H1 (cell line): Measurements from ENCODE around the gene GPATCH4. TPM values are rescaled to one million over a fixed set of nuclear protein-coding genes. Genes with fewer than 3 reads are reported as not detected.

Source experiments
- CTCF ChIA-PET: fragments of 300-600 bp; sonication (Branson Sonifier 250); formaldehyde crosslinking; loops from one replicate; lab custom pipeline; 2021; ENCODE audit not compliant: partially characterized antibody; lab: Charles Lee
- POLR2A ChIA-PET: fragments of 300-600 bp; sonication (Branson Sonifier 250); formaldehyde crosslinking; loops from one replicate; lab custom pipeline; 2021; ENCODE audit warnings: inconsistent platforms; ENCODE audit not compliant: partially characterized antibody; lab: Charles Lee
- DNase-seq, 2 experiments: peaks; one replicate each; pipeline versions ENCODE4 v3.0.0 to v3.0.0-alpha.2; 2010 to 2022; ENCODE audit warnings: low spot score in 2 of 2, low read depth in 1 of 2, mixed read lengths in 1 of 2
- FAIRE-seq: peaks from 2 replicates; lab custom pipeline; 2011; peaks lifted over from hg19 to GRCh38; lab: Jason Lieb, UNC
- H2AFZ ChIP-seq: 2 replicates; pipeline ENCODE4 v1.8.1; 2012; ENCODE audit warnings: low read length, inconsistent platforms
- H2AK5ac ChIP-seq: 2 replicates; pipeline ENCODE4 v1.6.1; 2013; ENCODE audit warnings: low read depth, low read length
- H2BK120ac ChIP-seq: replicated peaks from 2 replicates; pipeline ENCODE3; 2013; ENCODE audit warnings: low read depth, low read length, inconsistent platforms
- H2BK12ac ChIP-seq: 2 replicates; pipeline ENCODE4 v1.6.1; 2013; ENCODE audit warnings: low read depth, low read length
- H2BK15ac ChIP-seq: 2 replicates; pipeline ENCODE4 v1.6.1; 2013; ENCODE audit warnings: low read length
- H2BK20ac ChIP-seq: 2 replicates; pipeline ENCODE4 v1.6.1; 2013; ENCODE audit warnings: low read length
- H2BK5ac ChIP-seq: 2 replicates; pipeline ENCODE4 v1.6.1; 2013; ENCODE audit warnings: low read depth, low read length
- H3K14ac ChIP-seq: 2 replicates; pipeline ENCODE4 v1.6.1; 2013; ENCODE audit warnings: inconsistent platforms; ENCODE audit not compliant: insufficient read length
- H3K18ac ChIP-seq: 2 replicates; pipeline ENCODE4 v1.6.1; 2013; ENCODE audit warnings: low read length; ENCODE audit errors: extremely low read depth
- H3K23ac ChIP-seq: 2 replicates; pipeline ENCODE4 v1.6.1; 2013; ENCODE audit warnings: inconsistent platforms; ENCODE audit not compliant: insufficient read length
- H3K23me2 ChIP-seq: 2 replicates; pipeline ENCODE4 v1.6.1; 2013; ENCODE audit warnings: low read depth, low read length
- H3K27ac ChIP-seq: 2 replicates; pipeline ENCODE4 v1.6.1; 2011; ENCODE audit warnings: low read depth, low read length, inconsistent platforms
- H3K27me3 ChIP-seq, 4 experiments: replicated peaks in 1 of 4; 1 replicate in 1 of 4; 2 replicates in 3 of 4; pipeline versions ENCODE4 v1.6.1 to v1.8.1; 2011 to 2013; ENCODE audit warnings: low read length in 3 of 4, mild to moderate bottlenecking in 3 of 4, inconsistent platforms in 2 of 4, mixed read lengths in 2 of 4, moderate library complexity in 1 of 4; ENCODE audit not compliant: control insufficient read depth in 3 of 4, insufficient read depth in 3 of 4; ENCODE audit errors: extremely low read depth in 1 of 4
- H3K36me3 ChIP-seq, 4 experiments: 2 replicates each; pipeline versions ENCODE4 v1.6.1 to v1.8.1; 2011 to 2013; ENCODE audit warnings: mild to moderate bottlenecking in 4 of 4, low read length in 3 of 4, moderate library complexity in 2 of 4, control low read depth in 1 of 4, inconsistent platforms in 1 of 4; ENCODE audit not compliant: insufficient read depth in 4 of 4, control insufficient read depth in 2 of 4
- H3K4ac ChIP-seq: replicated peaks from 2 replicates; pipeline ENCODE3; 2013; ENCODE audit warnings: low read length, low read depth, mixed read lengths, inconsistent platforms; ENCODE audit not compliant: insufficient read length
- H3K4me1 ChIP-seq, 4 experiments: replicated peaks in 1 of 4; 1 replicate in 1 of 4; 2 replicates in 3 of 4; pipeline versions ENCODE4 v1.6.1 to v1.8.1; 2011 to 2013; ENCODE audit warnings: low read length in 3 of 4, inconsistent platforms in 2 of 4, mixed read lengths in 1 of 4; ENCODE audit not compliant: insufficient read depth in 4 of 4, control insufficient read depth in 3 of 4
- H3K4me2 ChIP-seq, 2 experiments: 2 replicates each; pipeline versions ENCODE4 v1.6.1 to v1.8.1; 2011 to 2013; ENCODE audit warnings: low read depth in 2 of 2, low read length in 2 of 2, control low read depth in 1 of 2, inconsistent platforms in 1 of 2, mild to moderate bottlenecking in 1 of 2; ENCODE audit not compliant: insufficient read depth in 1 of 2
- H3K4me3 ChIP-seq, 4 experiments: fragments of 200-600, 300-600 bp in 1 of 4; sonication (generic), shearing (Covaris generic), sonication (Bioruptor Twin) in 1 of 4; 2 replicates each; pipeline versions ENCODE4 v1.5.1 to v1.8.1; 2011 to 2016; ENCODE audit warnings: low read length in 4 of 4, low read depth in 3 of 4, control low read depth in 2 of 4, inconsistent platforms in 2 of 4, mild to moderate bottlenecking in 2 of 4, mixed read lengths in 1 of 4, moderate library complexity in 1 of 4; ENCODE audit not compliant: insufficient read depth in 2 of 4; ENCODE audit errors: extremely low read depth in 1 of 4
- H3K56ac ChIP-seq: replicated peaks from 2 replicates; pipeline ENCODE3; 2013; ENCODE audit warnings: low read depth, mild to moderate bottlenecking, mixed read lengths, low read length, inconsistent platforms; ENCODE audit not compliant: insufficient read length
- H3K79me1 ChIP-seq: 2 replicates; pipeline ENCODE4 v1.6.1; 2013; ENCODE audit warnings: low read depth, low read length, control low read depth
- H3K79me2 ChIP-seq, 2 experiments: 2 replicates each; pipeline versions ENCODE4 v1.6.1 to v1.8.1; 2012 to 2013; ENCODE audit warnings: low read length in 2 of 2, mild to moderate bottlenecking in 2 of 2, inconsistent platforms in 1 of 2; ENCODE audit not compliant: insufficient read depth in 2 of 2, control insufficient read depth in 1 of 2
- H3K9ac ChIP-seq, 4 experiments: replicated peaks in 1 of 4; 1 replicate in 1 of 4; 2 replicates in 3 of 4; pipeline versions ENCODE4 v1.6.1 to v1.8.1; 2011 to 2013; ENCODE audit warnings: low read depth in 3 of 4, low read length in 3 of 4, control low read depth in 2 of 4, mild to moderate bottlenecking in 2 of 4, moderate library complexity in 2 of 4, inconsistent platforms in 1 of 4; ENCODE audit errors: extremely low read depth in 1 of 4
- H3K9me3 ChIP-seq, 2 experiments: 2 replicates each; pipeline versions ENCODE4 v1.6.1 to v1.8.1; 2012 to 2013; ENCODE audit warnings: mild to moderate bottlenecking in 2 of 2, moderate library complexity in 2 of 2, control low read depth in 1 of 2, inconsistent platforms in 1 of 2, low read depth in 1 of 2, low read length in 1 of 2, mixed read lengths in 1 of 2; ENCODE audit not compliant: insufficient read depth in 2 of 2
- H4K20me1 ChIP-seq, 2 experiments: replicated peaks in 1 of 2; 2 replicates each; pipeline versions ENCODE3 to v1.8.1; 2011 to 2013; ENCODE audit warnings: inconsistent platforms in 2 of 2, low read length in 2 of 2, mild to moderate bottlenecking in 1 of 2; ENCODE audit not compliant: insufficient read depth in 2 of 2, control insufficient read depth in 1 of 2
- H4K5ac ChIP-seq: 2 replicates; pipeline ENCODE4 v1.6.1; 2013; ENCODE audit warnings: low read length, low read depth, mixed read lengths, inconsistent platforms; ENCODE audit not compliant: insufficient read length
- H4K8ac ChIP-seq: 2 replicates; pipeline ENCODE4 v1.8.0; 2013; ENCODE audit warnings: mild to moderate bottlenecking, moderate library complexity, low read length, inconsistent platforms; ENCODE audit not compliant: insufficient read depth; ENCODE audit errors: extremely low read depth
- H4K91ac ChIP-seq: replicated peaks from 2 replicates; pipeline ENCODE3; 2013; ENCODE audit warnings: low read length, mixed read lengths, inconsistent platforms; ENCODE audit not compliant: insufficient read length
- CBX5 ChIP-seq: fragments of 300-800, 300-1000 bp; sonication (generic); IDR thresholded peaks from 2 replicates; pipeline ENCODE4 v1.7.1; 2016; ENCODE audit warnings: antibody characterized with exemption, low read length, low read depth
- JUN ChIP-seq: IDR thresholded peaks from 2 replicates; pipeline ENCODE4 v1.6.1; 2011; ENCODE audit warnings: low read depth, mild to moderate bottlenecking, improper control_type of control experiment, low read length
- KDM4A ChIP-seq: IDR thresholded peaks from one replicate; pipeline ENCODE4 v1.7.1; 2012; ENCODE audit warnings: low read depth, mild to moderate bottlenecking, moderate library complexity, low read length, inconsistent platforms; ENCODE audit not compliant: severe bottlenecking
- KDM5A ChIP-seq: fragments of 200-600 bp; IDR thresholded peaks from 2 replicates; pipeline ENCODE4 v1.7.1; 2012; ENCODE audit warnings: mild to moderate bottlenecking, low read length, inconsistent platforms, mixed read lengths
- MAFK ChIP-seq: IDR thresholded peaks from 2 replicates; pipeline ENCODE4 v1.6.1; 2012; ENCODE audit warnings: low read depth, mild to moderate bottlenecking, improper control_type of control experiment, low read length
- SP1 ChIP-seq: IDR thresholded peaks from 2 replicates; pipeline ENCODE4 v1.6.1; 2011; ENCODE audit warnings: low read depth, low read length
- TEAD4 ChIP-seq: IDR thresholded peaks from 2 replicates; pipeline ENCODE4 v1.6.1; 2012; ENCODE audit warnings: low read depth, low read length, inconsistent platforms, mixed read lengths
- ZNF274 ChIP-seq: IDR thresholded peaks from 2 replicates; pipeline ENCODE4 v1.7.0; 2012; ENCODE audit warnings: low read length, borderline replicate concordance; ENCODE audit errors: extremely low read depth
- WGBS, 2 experiments: shearing (Covaris generic) in 1 of 2; methylation state at CpG; one replicate each; pipeline versions ENCODE4 v1.1.6 to v1.1.7; 2013 to 2015; ENCODE audit warnings: low lambda C conversion rate in 2 of 2, mixed read lengths in 2 of 2, inconsistent platforms in 1 of 2, low coverage in 1 of 2, missing lambda C conversion rate in 1 of 2; ENCODE audit not compliant: insufficient replicate concordance in 2 of 2, insufficient coverage in 1 of 2, insufficient read length in 1 of 2; ENCODE audit errors: extremely low coverage in 1 of 2, missing lambda C conversion rate in 1 of 2; 5-methylcytosine and 5-hydroxymethylcytosine counted together
- polyA plus RNA-seq, 7 experiments: library from polyadenylated mRNA; depleted of rRNA in 3 of 7; stranded (reverse) in 5 of 7; unstranded in 2 of 7; fragments of >200 nt in 5 of 7; fragments of 200-250 nt in 2 of 7; gene quantifications; 1 replicate in 5 of 7; 2 replicates in 1 of 7; 4 replicates in 1 of 7; pipeline versions ENCODE4 v1.2.1 to v1.2.3, GENCODE V29; 2011 to 2013; ENCODE audit warnings: missing spikeins in 2 of 7, mixed read lengths in 2 of 7
- total RNA-seq: library from RNA; stranded (reverse); fragmentation: NEBNext Ultra II Directional; extraction: Animal tissue kit (Norgen Biotek cat#: 25700); gene quantifications from 2 replicates; pipeline ENCODE4 v1.2.1, GENCODE V29; 2021
- TF ChIP-seq, protein P1 (sequence below), 3 experiments: IDR thresholded peaks; 1 replicate in 2 of 3; 2 replicates in 1 of 3; pipeline versions ENCODE4 v1.5.1 to v1.6.1; 2011; ENCODE audit warnings: low read length in 3 of 3, mild to moderate bottlenecking in 3 of 3, inconsistent platforms in 2 of 3, low read depth in 1 of 3, moderate library complexity in 1 of 3; ENCODE audit not compliant: insufficient read depth in 1 of 3; ENCODE audit errors: control extremely low read depth in 1 of 3

The GPATCH4 gene
- total and polyA plus RNA-seq, 2 of the 8 experiments (the other 6 are each of a cell fraction or from before 2014, with no cell fraction given) = 20.5 to 47.9 TPM

DNA sequence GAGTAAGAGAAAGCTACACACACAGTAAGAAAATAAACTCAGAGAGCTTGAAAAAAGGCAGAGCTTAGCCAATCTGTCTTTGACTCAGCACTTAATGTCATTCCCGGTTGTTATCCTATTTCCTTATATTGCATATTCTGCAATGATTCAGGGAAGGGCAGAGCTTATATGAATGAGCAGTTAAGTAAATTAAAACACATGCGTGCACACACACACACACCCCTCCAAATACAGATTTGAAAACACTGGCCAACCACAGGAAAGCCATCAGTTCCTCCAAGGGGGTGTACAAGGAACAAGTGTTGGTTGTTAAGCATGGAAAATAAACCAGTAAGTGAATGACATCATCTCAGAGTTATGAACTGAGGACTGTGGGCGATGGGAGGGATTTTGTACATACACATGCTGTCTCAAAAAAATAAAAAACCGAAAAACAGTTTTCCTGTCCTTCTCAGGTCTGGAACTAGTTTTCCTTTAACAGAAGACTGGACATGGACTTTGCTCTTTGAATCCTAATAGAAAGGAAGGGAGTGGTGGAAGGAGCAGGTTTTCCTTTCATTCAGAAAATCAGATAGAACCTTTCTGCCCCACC, 29.9 kb downstream of the GPATCH4 start:
- Histone ChIP-seq H2BK12ac (no peak overlapping the region), H3K36me3 (0 out of 8 replicates have a peak, but pooled peaks cover 0 to 3% (median 0%) of the 10 kb centered on the region in 4 experiments), H3K4me1 (no peaks in the 10 kb centered on the region; a peak in 1 of 7 replicates), H3K23me2 (peaks cover 3% of the 10 kb centered on the region; the same call in 1 of the 2 replicates), H2BK5ac (no peak overlapping the region), H3K79me2 (0 out of 4 replicates have a peak, but pooled peaks cover 0 to 5% of the 10 kb centered on the region in 2 experiments), H3K4me3 (peak overlapping the region; percentile 86 to 92 (median 89); a peak in 7 of 8 replicates), H3K9me3 (no peaks in the 10 kb centered on the region), H2AFZ (no peak overlapping the region), H2BK120ac (no peak overlapping the region), H3K23ac (no peak overlapping the region), H4K8ac (no peak overlapping the region), H3K27ac (no peak overlapping the region), H2BK20ac (no peak overlapping the region), H2BK15ac (no peak overlapping the region), H4K20me1 (no peaks in the 10 kb centered on the region), H2AK5ac (no peak overlapping the region), H3K56ac (no peak overlapping the region), H4K91ac (no peak overlapping the region), H3K9ac (peak overlapping the region in 2 of 4 experiments; percentile 50 to 55; a peak in 4 of 7 replicates), H4K5ac (no peak overlapping the region), H3K4me2 (peak overlapping the region; percentile 68 to 92), H3K4ac (no peak overlapping the region), H3K14ac (no peak overlapping the region), H3K79me1 (no peaks in the 10 kb centered on the region; the same call in 1 of the 2 replicates), H3K27me3 (no peaks in the 10 kb centered on the region), H3K18ac (no peak overlapping the region)
- POLR2A ChIA-PET = interaction anchor here (0.7 to 1.4 kb wide), 3 partner anchors 10 to 29 kb away, joined by 3 read pairs; partner anchors contain the start of gene NAXE
- 82% methylated on average over 4 of the region's 4 CpGs; no CpG with 5 or more reads in 1 of the 2 experiments for WGBS, 2 experiments
- DNase-seq = no peak
- CTCF ChIA-PET = interaction anchor here (0.6 to 1.7 kb wide), 11 partner anchors 31 to 155 kb away, joined by 3 to 5 read pairs (median 3); no protein-coding TSS in a partner anchor
- TF ChIP-seq ZNF274 = no peak
- no peak for TF ChIP-seq JUN
- no peak for TF ChIP-seq KDM5A
- no peak for TF ChIP-seq SP1
- TF ChIP-seq CBX5 = no peak
- TF ChIP-seq, protein P1, sequence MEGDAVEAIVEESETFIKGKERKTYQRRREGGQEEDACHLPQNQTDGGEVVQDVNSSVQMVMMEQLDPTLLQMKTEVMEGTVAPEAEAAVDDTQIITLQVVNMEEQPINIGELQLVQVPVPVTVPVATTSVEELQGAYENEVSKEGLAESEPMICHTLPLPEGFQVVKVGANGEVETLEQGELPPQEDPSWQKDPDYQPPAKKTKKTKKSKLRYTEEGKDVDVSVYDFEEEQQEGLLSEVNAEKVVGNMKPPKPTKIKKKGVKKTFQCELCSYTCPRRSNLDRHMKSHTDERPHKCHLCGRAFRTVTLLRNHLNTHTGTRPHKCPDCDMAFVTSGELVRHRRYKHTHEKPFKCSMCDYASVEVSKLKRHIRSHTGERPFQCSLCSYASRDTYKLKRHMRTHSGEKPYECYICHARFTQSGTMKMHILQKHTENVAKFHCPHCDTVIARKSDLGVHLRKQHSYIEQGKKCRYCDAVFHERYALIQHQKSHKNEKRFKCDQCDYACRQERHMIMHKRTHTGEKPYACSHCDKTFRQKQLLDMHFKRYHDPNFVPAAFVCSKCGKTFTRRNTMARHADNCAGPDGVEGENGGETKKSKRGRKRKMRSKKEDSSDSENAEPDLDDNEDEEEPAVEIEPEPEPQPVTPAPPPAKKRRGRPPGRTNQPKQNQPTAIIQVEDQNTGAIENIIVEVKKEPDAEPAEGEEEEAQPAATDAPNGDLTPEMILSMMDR (IDR thresholded peaks at IDR 0.05; ENCODE audit: control extremely low read depth in 1 of 3, insufficient read depth in 1 of 3, low read depth in 1 of 3, low read length in 3 of 3) = no peak
- TF ChIP-seq KDM4A = no peak
- no peak for TF ChIP-seq MAFK
- no peak for TF ChIP-seq TEAD4
- no peak for FAIRE-seq
